HG02884 (cell line): ENCODE measurements around the gene PRUNE2.
"Not testable (repeated sequence)": the region's sequence is repeated elsewhere in the genome, so short reads cannot be mapped to it uniquely, and the experiment has no call there.

Experiments used
- ATAC-seq: cut with Tn5 transposase; IDR thresholded peaks from one replicate; pipeline ENCODE4 v1.9.1; 2021; ENCODE audit warnings: mild to moderate bottlenecking, moderate library complexity; ENCODE audit not compliant: unreplicated experiment

PRUNE2 gene

GRCh38 chr9:76876098-76876497, 29.8 kb downstream of the PRUNE2 start:
- no peak for ATAC-seq

- no peak for ATAC-seq
Measured at GRCh38 chr9:76873821-76874220, 32.1 kb downstream of the PRUNE2 start.

DNA sequence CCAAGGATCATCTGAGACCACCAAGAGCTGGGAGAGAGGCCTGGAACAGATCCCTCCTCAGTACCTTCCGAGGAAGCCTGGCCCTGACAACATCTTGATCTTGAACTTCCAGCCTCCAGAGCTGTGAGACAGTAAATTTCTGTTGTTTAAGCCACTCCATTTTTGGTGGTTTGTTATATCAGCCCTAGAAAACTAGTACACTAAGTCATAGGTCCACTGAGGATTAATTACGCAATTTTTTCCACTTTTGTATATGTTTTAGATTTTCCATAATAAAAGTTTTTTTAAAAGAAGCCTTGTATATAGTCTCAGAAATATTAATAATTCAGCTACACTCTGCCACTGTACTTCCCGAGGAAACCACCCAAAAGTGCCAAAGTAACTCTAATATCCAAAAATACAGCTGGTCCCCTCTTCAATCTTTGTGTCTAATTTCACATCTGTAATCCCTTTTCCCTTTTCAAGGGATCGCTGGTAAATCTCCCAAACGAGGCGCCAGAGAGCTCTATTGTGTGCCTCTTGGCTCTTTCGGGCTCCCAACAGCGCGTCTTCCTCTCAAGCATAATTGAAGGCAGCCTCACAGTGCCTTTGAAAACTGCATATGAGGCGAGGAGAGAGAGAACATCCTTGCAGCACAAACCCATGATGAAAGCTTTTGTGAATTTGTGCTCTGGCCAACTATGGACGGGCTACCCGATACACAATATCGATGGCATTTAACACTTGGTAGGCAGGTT, 32.7 kb downstream of the PRUNE2 start:
- ATAC-seq: no peak

DNA sequence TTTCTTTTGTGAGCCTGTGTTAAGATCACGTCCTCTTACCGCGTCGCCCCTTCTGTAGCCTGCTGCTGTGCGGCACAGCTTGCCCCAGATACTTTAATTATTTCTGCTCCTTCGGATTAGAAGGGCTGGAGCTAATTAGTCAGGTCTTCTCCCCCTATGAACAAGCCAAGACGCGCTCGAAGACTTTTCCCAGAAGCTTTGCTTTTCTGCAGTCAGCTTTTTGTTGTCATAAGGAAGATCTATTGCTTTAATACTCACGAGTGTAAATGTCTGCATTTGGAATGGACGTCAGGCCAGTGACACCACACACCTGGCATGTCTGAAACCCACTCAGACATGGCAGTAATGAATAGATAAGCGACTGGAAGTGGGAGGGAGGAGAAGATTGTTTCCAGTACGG, 37.0 kb downstream of the PRUNE2 start:
- ATAC-seq: no peak

GRCh38 chr9:76866689-76867088, 39.2 kb downstream of the PRUNE2 start:
- no peak for ATAC-seq

DNA sequence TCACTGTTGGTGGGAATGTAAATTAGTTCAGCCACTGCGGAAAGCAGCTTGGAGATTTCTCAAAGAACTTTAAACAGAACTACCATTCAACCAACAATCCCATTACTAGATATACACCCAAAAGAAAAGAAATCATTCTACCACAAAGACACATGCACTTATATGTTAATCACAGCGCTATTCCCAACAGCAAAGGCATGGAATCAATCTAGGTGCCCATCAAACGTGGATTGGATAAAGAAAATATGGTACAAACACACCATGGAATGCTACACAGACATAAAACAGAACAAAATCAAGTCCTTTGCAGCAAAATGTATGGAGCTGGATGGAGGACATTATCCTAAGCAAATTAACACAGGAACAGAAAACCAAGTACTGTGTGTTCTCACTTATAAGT, 42.1 kb downstream of the PRUNE2 start:
- ATAC-seq: no peak

GRCh38 chr9:76859860-76860259, 46.1 kb downstream of the PRUNE2 start:
- no peak for ATAC-seq

DNA sequence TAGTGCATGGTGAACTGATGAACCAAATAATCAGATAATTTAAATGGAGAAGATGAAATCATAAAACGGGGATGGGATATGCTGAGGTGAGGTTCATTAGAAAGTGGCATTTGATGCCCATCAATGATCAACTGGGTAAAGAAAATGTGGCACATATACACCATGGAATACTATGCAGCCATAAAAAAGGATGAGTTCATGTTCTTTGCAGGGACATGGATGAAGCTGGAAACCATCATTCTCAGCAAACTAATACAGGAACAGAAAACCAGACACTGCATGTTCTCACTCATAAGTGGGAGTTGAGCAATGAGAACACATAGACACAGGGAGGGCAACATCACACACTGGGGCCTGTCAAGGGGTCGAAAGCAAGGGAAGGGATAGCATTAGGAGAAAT, 47.7 kb downstream of the PRUNE2 start:
- ATAC-seq: not testable (repeated sequence)

GRCh38 chr9:76856016-76856415, 49.9 kb downstream of the PRUNE2 start:
- no peak for ATAC-seq

DNA sequence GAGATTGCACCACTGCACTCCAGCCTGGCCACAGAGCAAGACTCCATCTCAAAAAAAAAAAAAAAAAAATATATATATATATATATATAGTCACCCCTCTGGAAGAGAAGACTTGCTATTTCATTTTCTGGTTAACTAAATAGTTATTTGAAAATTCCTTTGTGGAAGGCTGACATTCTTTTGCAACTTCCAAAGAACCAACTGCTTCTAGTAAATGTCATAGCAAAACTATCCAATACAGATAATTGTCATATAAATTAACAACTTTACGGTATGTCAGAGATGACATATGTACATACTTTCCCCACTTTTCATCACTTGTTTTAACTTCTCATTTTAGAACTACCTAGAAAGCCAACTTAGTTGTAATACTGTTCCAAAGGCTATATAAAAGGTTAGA, 50.9 kb downstream of the PRUNE2 start:
- no peak for ATAC-seq

- no peak for ATAC-seq
Measured at GRCh38 chr9:76852026-76852425, 53.9 kb downstream of the PRUNE2 start.

DNA sequence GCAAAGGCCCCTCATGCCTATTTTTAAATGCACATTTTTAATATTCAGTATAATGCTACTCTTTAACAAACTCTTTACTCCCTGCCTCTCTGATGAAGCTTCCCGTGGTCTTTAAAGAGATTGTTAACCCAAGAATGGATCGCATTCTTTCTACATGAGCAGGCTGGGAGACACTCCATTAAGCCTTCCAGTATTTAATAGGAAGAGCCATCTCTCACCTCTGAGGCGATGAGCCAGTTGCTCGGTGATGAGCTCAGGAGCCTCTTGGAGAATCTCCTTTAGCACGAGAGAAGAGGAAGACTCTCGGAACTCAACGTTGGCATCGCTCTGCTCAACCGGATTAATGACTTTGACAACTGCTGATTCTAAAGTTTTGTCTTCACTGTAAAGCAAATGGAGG, 59.6 kb downstream of the PRUNE2 start:
- no peak for ATAC-seq

- ATAC-seq: no peak
Measured at GRCh38 chr9:76845254-76845653, 60.7 kb downstream of the PRUNE2 start.

DNA sequence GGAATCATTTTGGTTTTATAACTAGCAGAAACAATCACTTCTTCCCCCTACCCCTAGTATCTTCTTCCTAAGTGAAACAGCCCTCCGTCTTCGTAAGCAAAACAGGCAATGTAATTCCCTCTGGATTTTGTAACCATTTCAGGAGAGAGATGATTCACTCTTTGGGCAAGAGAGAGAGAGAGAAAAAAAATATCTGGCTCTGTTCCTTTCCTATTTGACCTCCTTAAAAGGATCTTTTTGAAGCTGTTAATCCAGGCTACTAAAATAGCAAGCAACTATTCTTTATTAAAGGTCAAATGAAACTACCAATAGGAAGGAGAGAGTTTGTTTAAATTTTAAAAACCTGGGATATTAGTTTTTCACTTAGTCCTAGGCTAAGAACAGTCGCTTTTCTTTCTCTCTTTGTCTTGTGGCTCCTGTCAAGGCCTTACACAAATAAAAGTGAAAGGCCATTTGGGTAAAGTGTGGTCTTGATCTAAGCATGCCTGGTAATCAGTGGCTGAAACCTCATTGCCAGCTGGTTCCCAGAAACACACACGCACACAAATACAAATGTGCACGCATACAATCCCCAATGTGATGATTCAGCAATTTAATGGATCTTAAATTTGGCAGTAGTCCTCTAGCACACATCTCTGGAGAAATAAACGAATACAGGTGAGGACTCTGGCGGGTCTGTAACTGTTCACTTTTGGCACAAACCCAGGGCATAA, 70.2 kb downstream of the PRUNE2 start:
- ATAC-seq: no peak

- no peak for ATAC-seq
Measured at GRCh38 chr9:76828447-76828846, 77.5 kb downstream of the PRUNE2 start.

- ATAC-seq: no peak
Measured at GRCh38 chr9:76827296-76828080, 78.4 kb downstream of the PRUNE2 start.

DNA sequence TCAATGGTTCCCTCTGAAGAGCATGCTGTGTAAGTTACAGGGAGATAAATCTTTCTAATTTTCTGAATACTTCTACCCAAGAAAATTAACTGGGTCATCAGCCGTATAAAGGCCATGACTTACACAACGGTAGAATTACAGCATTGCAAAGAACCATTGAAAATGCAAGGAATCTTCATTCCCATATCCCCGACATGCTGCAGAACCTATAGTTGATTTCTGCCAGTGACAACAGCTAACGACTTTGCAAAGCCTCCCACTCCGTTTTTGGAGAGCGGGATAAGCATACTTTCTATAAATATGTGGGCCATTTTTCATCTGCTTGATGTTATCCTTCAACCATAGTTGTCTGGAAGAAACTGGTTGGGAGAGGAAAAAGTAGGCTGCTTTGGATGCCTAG, 85.5 kb downstream of the PRUNE2 start:
- no peak for ATAC-seq

- ATAC-seq: no peak
Measured at GRCh38 chr9:76818271-76818670, 87.6 kb downstream of the PRUNE2 start.

DNA sequence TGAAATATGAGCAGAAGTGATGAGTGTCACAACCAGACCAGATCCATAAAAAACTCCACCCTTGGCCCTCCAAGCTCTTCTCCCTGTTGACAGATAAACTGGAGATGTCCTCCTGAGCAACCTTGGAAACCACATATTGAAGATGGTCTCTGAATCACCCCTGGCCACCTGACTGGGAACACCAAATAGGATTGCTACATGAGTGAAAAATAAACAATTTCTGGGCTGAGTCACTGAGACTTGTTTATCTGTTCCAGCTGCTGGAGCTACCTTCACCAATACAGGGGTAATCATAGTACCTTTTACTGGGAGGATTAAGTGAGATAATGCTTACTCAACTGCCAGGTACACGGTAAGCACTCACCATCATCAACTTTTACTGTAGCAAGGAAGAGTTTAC, 88.4 kb downstream of the PRUNE2 start:
- no peak for ATAC-seq

DNA sequence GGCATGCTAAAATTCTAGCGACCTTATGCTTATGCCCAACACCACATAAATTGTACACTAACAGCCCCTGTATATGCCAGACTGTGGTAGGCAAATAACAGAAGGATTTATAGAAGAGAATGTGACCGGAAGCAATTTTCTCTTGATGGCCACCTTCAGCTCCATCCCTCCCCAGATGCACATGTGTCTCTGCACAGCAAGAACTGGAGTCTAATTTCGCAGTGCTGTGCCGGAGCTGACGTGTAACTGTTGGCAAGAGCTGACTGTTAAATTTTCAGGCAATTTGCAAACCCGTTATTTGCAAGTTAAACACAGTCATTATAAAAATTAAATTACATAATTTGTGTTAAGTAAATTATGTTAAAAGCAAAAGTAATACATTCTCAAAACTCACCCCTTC, 93.3 kb downstream of the PRUNE2 start:
- ATAC-seq: no peak

DNA sequence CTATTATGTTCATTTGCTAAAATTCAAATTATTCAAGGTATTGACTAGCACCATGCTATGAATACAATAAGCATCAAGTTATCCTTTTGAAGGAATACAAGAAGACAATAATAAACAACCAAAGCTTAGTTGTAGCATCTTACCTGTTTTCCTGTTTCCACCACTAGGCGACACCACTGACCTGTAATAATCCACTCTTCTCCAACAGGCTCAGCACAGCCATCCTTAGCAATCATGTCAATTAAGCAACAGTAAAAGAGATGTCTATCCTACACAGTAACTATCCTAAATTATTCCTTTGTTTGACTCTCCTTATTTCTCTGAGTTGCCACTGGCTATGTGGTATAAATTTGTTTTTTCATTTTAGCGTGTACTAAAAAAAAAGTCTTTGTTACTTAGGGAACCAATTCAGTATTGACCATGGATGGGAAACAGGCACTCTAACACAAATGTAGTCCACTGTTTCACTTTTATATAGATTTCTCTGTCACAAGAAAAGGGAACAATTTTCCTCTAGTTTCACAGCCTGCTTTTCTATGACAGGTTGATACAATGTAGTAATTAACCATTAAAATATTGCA, 95.4 kb downstream of the PRUNE2 start:
- peak; percentile 72 for ATAC-seq
